UCSD-AML1 (cell line): ENCODE data around the gene LAIR2.
"Not testable (repeated sequence)": the region's sequence is repeated elsewhere in the genome, so short reads cannot be mapped to it uniquely, and the experiment has no call there.

ENCODE experiments used
- DNase-seq: peaks from one replicate; lab custom pipeline; 2025; ENCODE audit not compliant: unreplicated experiment; lab: John Stamatoyannopoulos, UW

The LAIR2 gene

GRCh38 chr19:54492568-54492967 lies 10.1 kb upstream of the LAIR2 start:
- no peak for DNase-seq

GRCh38 chr19:54493056-54493455 lies 9.6 kb upstream of the LAIR2 start:
- DNase-seq, result not testable (repeated sequence)

- no peak for DNase-seq
Measured at GRCh38 chr19:54493967-54494585, 8.6 kb upstream of the LAIR2 start.

GRCh38 chr19:54495284-54495683 lies 7.3 kb upstream of the LAIR2 start:
- DNase-seq, result not testable (repeated sequence)

- DNase-seq, result not testable (repeated sequence)
Measured at GRCh38 chr19:54497747-54498450, 4.7 kb upstream of the LAIR2 start.

GRCh38 chr19:54498451-54498772 lies 4.2 kb upstream of the LAIR2 start:
- not testable (repeated sequence) for DNase-seq

- DNase-seq, result not testable (repeated sequence)
Measured at GRCh38 chr19:54505542-54505941, 2.9 kb downstream of the LAIR2 start.

- no peak for DNase-seq
Measured at GRCh38 chr19:54506079-54506478, 3.4 kb downstream of the LAIR2 start.

GRCh38 chr19:54507038-54507717 lies 4.5 kb downstream of the LAIR2 start:
- not testable (repeated sequence) for DNase-seq

- DNase-seq, result no peak
Measured at GRCh38 chr19:54507824-54508223, 5.2 kb downstream of the LAIR2 start.

- DNase-seq, result not testable (repeated sequence)
Measured at GRCh38 chr19:54508487-54508886, 5.9 kb downstream of the LAIR2 start.

- not testable (repeated sequence) for DNase-seq
Measured at GRCh38 chr19:54509200-54509940, 6.7 kb downstream of the LAIR2 start.

GRCh38 chr19:54515156-54515555 lies 12.5 kb downstream of the LAIR2 start:
- DNase-seq, result no peak

GRCh38 chr19:54517483-54517882 lies 14.9 kb downstream of the LAIR2 start:
- DNase-seq, result peak; percentile 63

- no peak for DNase-seq
Measured at GRCh38 chr19:54518844-54519243, 16.2 kb downstream of the LAIR2 start.

- no peak for DNase-seq
Measured at GRCh38 chr19:54521022-54521859, 18.6 kb downstream of the LAIR2 start.

- DNase-seq, result no peak
Measured at GRCh38 chr19:54521860-54522513, 19.4 kb downstream of the LAIR2 start.

- DNase-seq, result peak; percentile 54
Measured at GRCh38 chr19:54523403-54523802, 20.8 kb downstream of the LAIR2 start.

- DNase-seq, result no peak
Measured at GRCh38 chr19:54525636-54526035, 23.0 kb downstream of the LAIR2 start.

GRCh38 chr19:54526972-54527371 lies 24.3 kb downstream of the LAIR2 start:
- no peak for DNase-seq
